ENCODE results near the gene MIGA1. TPM values are rescaled to one million over a fixed set of nuclear protein-coding genes. Genes with fewer than 3 reads are reported as not detected.

The MIGA1 gene
- total and polyA plus RNA-seq, 2 of the 4 experiments (the other 2 are of a cell fraction), result 5.7 to 16.3 TPM

DNA sequence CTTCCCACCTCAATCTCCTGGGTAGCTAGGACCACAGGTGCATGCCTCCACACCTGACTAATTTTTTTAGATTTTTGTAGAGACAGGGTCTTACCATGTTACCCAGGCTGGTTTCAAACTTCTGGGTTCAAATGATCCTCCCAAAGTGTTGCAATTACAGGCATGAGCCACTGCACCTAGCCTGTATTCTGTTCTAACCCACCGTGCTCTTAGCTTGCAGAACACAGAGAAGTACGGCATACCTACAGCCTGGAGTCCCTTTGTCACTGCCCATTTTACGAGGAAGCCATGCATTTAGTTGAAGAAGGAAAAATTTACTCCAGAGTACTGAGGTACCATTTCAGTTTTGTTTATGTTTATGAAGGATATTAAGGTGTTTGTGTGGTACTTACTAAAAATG, 79.3 kb downstream of the MIGA1 start:
- Histone ChIP-seq H2BK120ac (ENCODE audit: low read depth, low read length) (no peak overlapping the region), H2AK9ac (replicated peaks; ENCODE audit: low read depth, low read length, poor library complexity) (no peak overlapping the region), H3K56ac (ENCODE audit: extremely low read depth, insufficient read depth, low read length) (no peak overlapping the region), H3K4me1 (ENCODE audit: control insufficient read depth, insufficient read depth, low read length) (peaks cover 2% of the 10 kb centered on the region; the same call in 1 of the 2 replicates), H3K4me3 (ENCODE audit: insufficient read depth, low read depth, low read length) (no peak overlapping the region), H4K20me1 (ENCODE audit: insufficient read depth, low read length) (no peaks in the 10 kb centered on the region), H3K27me3 (ENCODE audit: control insufficient read depth, insufficient read depth, low read length) (no peaks in the 10 kb centered on the region), H3K79me1 (ENCODE audit: low read depth in 1 of 2, low read length in 2 of 2) (peaks cover 9 to 21% of the 10 kb centered on the region in 2 experiments; a peak in 3 of 4 replicates), H2BK5ac (ENCODE audit: low read depth, low read length, poor library complexity, severe bottlenecking) (no peak overlapping the region), H3K18ac (ENCODE audit: low read depth, low read length) (no peak overlapping the region), H2AFZ (replicated peaks; ENCODE audit: low read length, poor library complexity) (no peak overlapping the region), H2BK20ac (ENCODE audit: low read depth, low read length) (no peak overlapping the region), H3K9ac (ENCODE audit: low read depth, low read length) (no peak overlapping the region), H3K23ac (ENCODE audit: low read depth, low read length) (0 out of 2 replicates have a peak overlapping the region, but pooled peaks have one; percentile 65), H2BK15ac (ENCODE audit: low read depth, low read length) (no peak overlapping the region; the same call in 2 of the 3 replicates), H3K27ac (ENCODE audit: insufficient read depth, low read length) (no peak overlapping the region), H4K8ac (ENCODE audit: low read depth in 2 of 2, low read length in 2 of 2) (no peak overlapping the region), H3K14ac (replicated peaks; ENCODE audit: low read depth, low read length) (no peak overlapping the region), H3K4ac (ENCODE audit: low read depth, low read length) (peak overlapping the region; percentile 51), H4K91ac (ENCODE audit: insufficient read depth, low read depth, low read length) (no peak overlapping the region), H4K5ac (ENCODE audit: low read depth, low read length) (peak overlapping the region; percentile 45; the same call in 1 of the 2 replicates), H3K9me3 (ENCODE audit: control insufficient read depth, insufficient read depth, low read length) (peaks cover 2% of the 10 kb centered on the region; the same call in 1 of the 2 replicates), H3K36me3 (ENCODE audit: control insufficient read depth, insufficient read depth, low read length) (peaks cover 2% of the 10 kb centered on the region; the same call in 1 of the 2 replicates), H3K4me2 (ENCODE audit: low read depth, low read length) (no peak overlapping the region), H3K9me1 (ENCODE audit: insufficient read depth, low read length) (no peaks in the 10 kb centered on the region; the same call in 1 of the 2 replicates), H2AK5ac (ENCODE audit: low read depth, low read length) (no peak overlapping the region; the same call in 1 of the 2 replicates)
- intact Hi-C loops (cut with micrococcal nuclease), result no loop called here
- no peak for DNase-seq
- ChIA-PET CTCF (interaction anchor here (0.6 to 0.7 kb wide), 2 partner anchors 20 to 24 kb away, joined by 3 read pairs; no protein-coding TSS in a partner anchor), POLR2A (ENCODE audit: unreplicated experiment) (no interaction called here)
- no TSS peak for BruUV-seq (replicated peaks)
- no peak for TF ChIP-seq ELK1 (IDR thresholded peaks at IDR 0.05; ENCODE audit: borderline replicate concordance, low read depth, low read length)
- TF ChIP-seq NFE2L2 (IDR thresholded peaks at IDR 0.05; ENCODE audit: low read depth, low read length), result no peak
- no peak for TF ChIP-seq BHLHE40 (IDR thresholded peaks at IDR 0.05; ENCODE audit: low read depth, low read length)
- TF ChIP-seq CHD1 (IDR thresholded peaks at IDR 0.05; ENCODE audit: low read depth, low read length), result no peak
- no peak for TF ChIP-seq RFX5 (IDR thresholded peaks at IDR 0.05; ENCODE audit: low read depth, low read length)
- no peak for TF ChIP-seq CEBPB (IDR thresholded peaks at IDR 0.05; ENCODE audit: low read depth, low read length)
- TF ChIP-seq RCOR1 (IDR thresholded peaks at IDR 0.05; ENCODE audit: insufficient replicate concordance, low read length), result no peak
- TF ChIP-seq RAD21 (IDR thresholded peaks at IDR 0.05; ENCODE audit: low read length), result no peak
- TF ChIP-seq MAFK (IDR thresholded peaks at IDR 0.05; ENCODE audit: low read depth, low read length), result no peak
- TF ChIP-seq, protein P1, sequence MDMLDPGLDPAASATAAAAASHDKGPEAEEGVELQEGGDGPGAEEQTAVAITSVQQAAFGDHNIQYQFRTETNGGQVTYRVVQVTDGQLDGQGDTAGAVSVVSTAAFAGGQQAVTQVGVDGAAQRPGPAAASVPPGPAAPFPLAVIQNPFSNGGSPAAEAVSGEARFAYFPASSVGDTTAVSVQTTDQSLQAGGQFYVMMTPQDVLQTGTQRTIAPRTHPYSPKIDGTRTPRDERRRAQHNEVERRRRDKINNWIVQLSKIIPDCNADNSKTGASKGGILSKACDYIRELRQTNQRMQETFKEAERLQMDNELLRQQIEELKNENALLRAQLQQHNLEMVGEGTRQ (IDR thresholded peaks at IDR 0.05; ENCODE audit: low read depth, low read length), result no peak
- no peak for TF ChIP-seq CTCF (conservative IDR thresholded peaks at IDR 0.05; ENCODE audit: low read depth, low read length)
- no peak for TF ChIP-seq MAZ (IDR thresholded peaks at IDR 0.05; ENCODE audit: borderline replicate concordance, low read depth, low read length)
- TF ChIP-seq FOS (IDR thresholded peaks at IDR 0.05; ENCODE audit: low read depth, low read length), result no peak
- TF ChIP-seq MXI1 (IDR thresholded peaks at IDR 0.05; ENCODE audit: borderline replicate concordance, low read depth, low read length), result no peak
- TF ChIP-seq POLR2A (IDR thresholded peaks at IDR 0.05; ENCODE audit: low read depth, low read length), result no peak
- TF ChIP-seq SMC3 (IDR thresholded peaks at IDR 0.05; ENCODE audit: low read depth, low read length), result no peak
- dilution Hi-C loops (cut with HindIII; ENCODE audit: low sequenced_read_pairs, unreplicated experiment), result no loop called here
- in situ Hi-C loops (cut with MboI; ENCODE audit: low sequenced_read_pairs), result no loop called here
- no peak for ATAC-seq (ENCODE audit: low read depth)
- WGBS, 2 experiments (ENCODE audit: extremely low coverage in 2 of 2, insufficient read length in 1 of 2), result no CpG with 5 or more reads among the region's 3 CpGs

All from IMR-90 (cell line).